Mesothelial cell of epicardium (in vitro differentiated cells): Measurements from ENCODE around the gene PEX11G. TPM values are rescaled to one million over a fixed set of nuclear protein-coding genes. Genes with fewer than 3 reads are reported as not detected.

Experiments used
- DNase-seq, 2 experiments: peaks; one replicate each; pipeline ENCODE4 v3.0.0; 2021; ENCODE audit warnings: low spot score in 2 of 2; ENCODE audit not compliant: unreplicated experiment in 2 of 2
- H3K27ac Mint-ChIP-seq: 2 replicates; pipeline ENCODE4 v1.8.0; 2021; ENCODE audit warnings: mixed read lengths
- H3K27me3 Mint-ChIP-seq: 2 replicates; pipeline ENCODE4 v1.8.0; 2021; ENCODE audit warnings: low read depth, mixed read lengths
- H3K36me3 Mint-ChIP-seq: 2 replicates; pipeline ENCODE4 v1.8.0; 2021; ENCODE audit warnings: mixed read lengths
- H3K4me1 Mint-ChIP-seq: 2 replicates; pipeline ENCODE4 v1.8.0; 2021; ENCODE audit warnings: mixed read lengths
- H3K4me3 Mint-ChIP-seq: 2 replicates; pipeline ENCODE4 v1.8.0; 2021; ENCODE audit warnings: mild to moderate bottlenecking, moderate library complexity, mixed read lengths
- H3K9me3 Mint-ChIP-seq: 2 replicates; pipeline ENCODE4 v1.8.0; 2021; ENCODE audit warnings: mixed read lengths
- total RNA-seq: library from RNA; stranded (reverse); gene quantifications from 3 replicates; pipeline ENCODE4 v1.2.1, GENCODE V29; 2021
- TF ChIP-seq, protein P1 (sequence below): fragments of 200-600 bp; sonication (generic); IDR thresholded peaks from one replicate; pipeline ENCODE4 v1.5.0; 2021; ENCODE audit warnings: antibody characterized with exemption; ENCODE audit not compliant: unreplicated experiment

PEX11G gene
- total RNA-seq, 1 donor from 2014 or later: 7.0 TPM

DNA sequence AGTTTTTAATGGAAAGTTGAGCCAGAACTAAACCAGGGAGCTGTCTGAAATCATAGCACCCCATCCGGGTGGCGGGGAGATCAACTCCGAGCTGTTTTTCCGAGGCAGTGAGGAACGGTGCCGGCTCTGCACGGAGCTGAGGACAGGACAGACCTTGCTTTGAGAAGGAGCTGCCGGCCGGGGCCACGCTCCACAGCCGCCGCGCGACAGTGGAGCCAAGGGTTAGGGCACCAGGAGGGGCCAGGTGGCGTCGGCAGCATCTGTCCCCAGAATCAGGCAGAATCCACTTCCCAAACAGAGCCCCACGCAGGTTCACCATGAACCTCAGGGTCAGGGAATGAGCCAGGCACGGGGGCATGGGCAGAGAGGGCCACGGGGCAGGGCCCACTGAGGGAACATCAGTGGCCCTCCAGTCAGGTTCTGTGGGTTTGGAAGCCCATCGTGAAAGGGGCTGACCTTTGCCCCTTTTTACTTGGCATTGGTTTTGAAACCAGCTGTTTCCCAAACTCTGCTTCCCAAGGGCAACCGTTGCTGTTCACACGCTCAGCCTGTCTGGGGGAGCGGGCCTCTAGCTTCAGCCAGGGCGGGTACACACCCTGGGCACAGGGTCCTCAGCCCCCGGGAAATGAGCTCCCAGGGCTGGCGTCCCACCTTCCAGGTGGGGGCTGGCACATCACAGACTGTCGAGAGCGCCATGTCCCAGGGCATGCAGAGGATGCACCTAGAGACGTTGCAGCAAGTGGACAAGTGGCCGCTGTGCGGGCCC is 18.1 kb downstream of the PEX11G start:
- no peak overlapping the region for H3K4me3 Mint-ChIP-seq
- peaks cover 8% of the 10 kb centered on the region for H3K36me3 Mint-ChIP-seq
- no peaks in the 10 kb centered on the region for H3K27me3 Mint-ChIP-seq
- no peaks in the 10 kb centered on the region for H3K4me1 Mint-ChIP-seq
- no peak overlapping the region for H3K27ac Mint-ChIP-seq
- DNase-seq: no peak
- no peaks in the 10 kb centered on the region for H3K9me3 Mint-ChIP-seq
- TF ChIP-seq, protein P1, sequence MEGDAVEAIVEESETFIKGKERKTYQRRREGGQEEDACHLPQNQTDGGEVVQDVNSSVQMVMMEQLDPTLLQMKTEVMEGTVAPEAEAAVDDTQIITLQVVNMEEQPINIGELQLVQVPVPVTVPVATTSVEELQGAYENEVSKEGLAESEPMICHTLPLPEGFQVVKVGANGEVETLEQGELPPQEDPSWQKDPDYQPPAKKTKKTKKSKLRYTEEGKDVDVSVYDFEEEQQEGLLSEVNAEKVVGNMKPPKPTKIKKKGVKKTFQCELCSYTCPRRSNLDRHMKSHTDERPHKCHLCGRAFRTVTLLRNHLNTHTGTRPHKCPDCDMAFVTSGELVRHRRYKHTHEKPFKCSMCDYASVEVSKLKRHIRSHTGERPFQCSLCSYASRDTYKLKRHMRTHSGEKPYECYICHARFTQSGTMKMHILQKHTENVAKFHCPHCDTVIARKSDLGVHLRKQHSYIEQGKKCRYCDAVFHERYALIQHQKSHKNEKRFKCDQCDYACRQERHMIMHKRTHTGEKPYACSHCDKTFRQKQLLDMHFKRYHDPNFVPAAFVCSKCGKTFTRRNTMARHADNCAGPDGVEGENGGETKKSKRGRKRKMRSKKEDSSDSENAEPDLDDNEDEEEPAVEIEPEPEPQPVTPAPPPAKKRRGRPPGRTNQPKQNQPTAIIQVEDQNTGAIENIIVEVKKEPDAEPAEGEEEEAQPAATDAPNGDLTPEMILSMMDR: no peak

DNA sequence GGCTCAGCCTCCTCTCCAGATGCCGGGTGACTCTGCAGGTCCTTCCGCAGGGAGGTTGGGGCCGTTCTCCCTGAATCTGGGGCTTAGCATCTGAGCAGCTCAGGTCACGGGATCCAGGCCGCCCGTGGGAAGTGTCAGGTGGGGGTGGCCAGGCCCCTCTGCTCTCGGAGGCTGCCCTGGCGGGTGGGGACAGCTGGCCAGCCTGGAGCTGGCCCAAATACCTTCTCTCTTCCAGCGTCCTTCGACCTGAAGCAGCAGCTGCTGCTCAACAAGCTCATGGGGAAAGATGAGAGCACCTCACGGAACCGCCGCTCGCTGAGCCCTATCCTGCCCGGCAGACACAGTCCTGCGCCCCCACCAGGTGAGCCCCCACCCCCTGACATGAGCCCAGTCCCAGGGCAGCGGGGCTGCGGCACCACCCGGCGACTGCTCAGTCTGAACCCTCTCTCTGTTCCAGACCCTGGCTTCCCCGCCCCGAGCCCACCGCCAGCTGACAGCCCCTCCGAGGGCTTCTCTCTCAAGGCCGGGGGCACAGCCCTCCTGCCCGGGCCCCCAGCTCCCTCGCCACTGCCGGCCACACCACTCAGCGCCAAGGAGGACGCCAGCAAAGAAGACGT is 19.1 kb downstream of the PEX11G start:
- Mint-ChIP-seq H3K27ac (no peak overlapping the region), H3K9me3 (no peaks in the 10 kb centered on the region), H3K4me1 (no peaks in the 10 kb centered on the region), H3K27me3 (no peaks in the 10 kb centered on the region), H3K36me3 (peaks cover 8% of the 10 kb centered on the region), H3K4me3 (no peak overlapping the region)
- no peak for DNase-seq
- TF ChIP-seq, protein P1: no peak

DNA sequence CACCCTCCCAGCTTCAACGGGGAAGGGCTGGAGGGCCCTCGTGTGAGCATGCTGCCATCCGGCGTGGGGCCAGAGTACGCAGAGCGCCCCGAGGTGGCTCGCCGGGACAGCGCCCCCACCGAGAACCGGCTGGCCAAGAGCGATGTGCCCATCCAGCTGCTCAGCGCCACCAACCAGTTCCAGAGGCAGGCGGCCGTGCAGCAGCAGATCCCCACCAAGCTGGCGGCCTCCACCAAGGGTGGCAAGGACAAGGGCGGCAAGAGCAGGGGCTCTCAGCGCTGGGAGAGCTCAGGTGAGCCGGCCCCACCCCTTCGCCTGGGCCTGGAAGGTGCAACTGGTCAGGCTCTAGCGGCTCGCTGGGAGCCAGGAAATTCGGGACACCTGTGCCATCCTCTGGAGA is 20.0 kb downstream of the PEX11G start:
- peaks cover 11% of the 10 kb centered on the region for H3K36me3 Mint-ChIP-seq
- H3K4me1 Mint-ChIP-seq: no peaks in the 10 kb centered on the region
- H3K27ac Mint-ChIP-seq: no peak overlapping the region
- DNase-seq: no peak
- TF ChIP-seq, protein P1: no peak
- no peaks in the 10 kb centered on the region for H3K27me3 Mint-ChIP-seq
- no peaks in the 10 kb centered on the region for H3K9me3 Mint-ChIP-seq
- H3K4me3 Mint-ChIP-seq: no peak overlapping the region

DNA sequence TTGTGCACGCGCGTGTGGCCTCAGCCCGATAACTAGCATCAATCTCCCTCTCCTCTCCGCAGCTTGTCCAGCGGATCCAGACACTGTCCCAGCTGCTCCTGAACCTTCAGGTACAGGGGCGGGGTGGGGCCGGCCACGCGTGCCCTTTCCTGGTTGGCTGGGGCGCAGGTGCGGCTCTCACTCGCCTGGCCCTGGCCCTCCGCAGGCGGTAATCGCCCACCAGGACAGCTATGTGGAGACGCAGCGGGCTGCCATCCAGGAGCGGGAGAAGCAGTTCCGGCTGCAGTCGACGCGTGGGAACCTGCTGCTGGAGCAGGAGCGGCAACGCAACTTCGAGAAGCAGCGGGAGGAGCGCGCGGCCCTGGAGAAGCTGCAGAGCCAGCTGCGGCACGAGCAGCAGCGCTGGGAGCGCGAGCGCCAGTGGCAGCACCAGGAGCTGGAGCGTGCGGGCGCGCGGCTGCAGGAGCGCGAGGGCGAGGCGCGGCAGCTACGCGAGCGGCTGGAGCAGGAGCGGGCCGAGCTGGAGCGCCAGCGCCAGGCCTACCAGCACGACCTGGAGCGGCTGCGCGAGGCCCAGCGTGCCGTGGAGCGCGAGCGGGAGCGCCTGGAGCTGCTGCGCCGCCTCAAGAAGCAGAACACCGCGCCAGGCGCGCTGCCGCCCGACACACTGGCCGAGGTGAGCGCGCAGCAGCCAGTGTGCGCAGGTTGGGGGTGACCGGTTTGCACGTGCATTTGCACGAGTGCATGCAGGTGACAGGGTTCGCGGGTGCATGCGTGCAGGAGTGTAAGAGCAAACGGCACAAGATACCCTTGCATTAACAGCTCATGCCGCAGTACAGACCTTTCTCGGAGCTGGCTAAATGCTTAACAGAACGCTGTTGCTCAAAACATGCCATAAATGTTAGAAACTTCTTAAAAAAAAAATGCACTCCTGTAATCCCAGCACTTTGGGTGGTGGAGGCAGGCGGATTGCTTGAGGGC is 21.5 kb downstream of the PEX11G start:
- no peaks in the 10 kb centered on the region for H3K27me3 Mint-ChIP-seq
- TF ChIP-seq, protein P1: no peak
- peaks cover 11% of the 10 kb centered on the region for H3K36me3 Mint-ChIP-seq
- no peaks in the 10 kb centered on the region for H3K4me1 Mint-ChIP-seq
- no peak overlapping the region for H3K4me3 Mint-ChIP-seq
- no peak overlapping the region for H3K27ac Mint-ChIP-seq
- H3K9me3 Mint-ChIP-seq: no peaks in the 10 kb centered on the region
- DNase-seq: no peak

DNA sequence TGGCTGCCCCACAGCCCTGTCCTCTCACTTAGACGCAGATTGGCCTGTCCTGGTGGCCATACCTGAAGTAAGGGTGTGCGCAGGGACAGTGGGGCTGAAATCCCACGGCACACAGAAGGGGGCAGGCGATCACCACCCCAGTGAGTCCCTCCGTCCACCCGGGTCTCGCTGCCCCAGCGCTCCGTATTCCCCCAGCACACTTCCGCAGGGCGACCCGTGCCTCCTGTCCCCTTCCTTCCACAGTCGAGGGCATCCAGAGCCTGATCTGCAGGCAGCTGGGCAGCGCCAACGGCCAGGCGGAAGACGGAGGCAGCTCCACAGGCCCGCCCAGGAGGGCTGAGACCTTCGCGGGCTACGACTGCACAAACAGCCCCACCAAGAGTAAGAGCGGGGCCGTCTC is 25.3 kb downstream of the PEX11G start:
- H3K4me3 Mint-ChIP-seq: no peak overlapping the region
- no peaks in the 10 kb centered on the region for H3K27me3 Mint-ChIP-seq
- H3K4me1 Mint-ChIP-seq: no peaks in the 10 kb centered on the region
- TF ChIP-seq, protein P1: no peak
- DNase-seq: no peak
- peaks cover 20% of the 10 kb centered on the region for H3K36me3 Mint-ChIP-seq
- no peak overlapping the region for H3K27ac Mint-ChIP-seq
- H3K9me3 Mint-ChIP-seq: no peaks in the 10 kb centered on the region
